ENCODE measurements around the gene CELA2A. TPM values are rescaled to one million over a fixed set of nuclear protein-coding genes. Genes with fewer than 3 reads are reported as not detected.
"Not testable (repeated sequence)": the region's sequence is repeated elsewhere in the genome, so short reads cannot be mapped to it uniquely, and the experiment has no call there.

The CELA2A gene
- total RNA-seq, 5 donors from 2014 or later (not counting 1 experiment from before 2014, with no cell fraction given): 1.3 to 1.8 (median 1.5) TPM; not detected in 2

- H3K4me1 ChIP-seq (ENCODE audit: control insufficient read depth in 1 of 2, extremely low read depth in 1 of 2, insufficient read depth in 2 of 2, low read length in 2 of 2); H3K4me3 ChIP-seq (ENCODE audit: control insufficient read depth in 1 of 2, extremely low read depth in 1 of 2, low read length in 1 of 2); H3K27me3 ChIP-seq (replicated peaks in 1 of 2; ENCODE audit: control insufficient read depth in 2 of 2, extremely low read depth in 1 of 2, insufficient read depth in 2 of 2, low read length in 1 of 2); CTCF ChIA-PET; H3K27ac ChIP-seq (ENCODE audit: low read length); H3K9me3 ChIP-seq; H3K27ac Mint-ChIP-seq; H3K4me1 Mint-ChIP-seq; H3K36me3 ChIP-seq (ENCODE audit: control insufficient read depth in 2 of 2, extremely low read depth in 1 of 2, insufficient read depth in 1 of 2, low read length in 1 of 2); H3K27me3 Mint-ChIP-seq; POLR2A ChIA-PET; H3K4me3 Mint-ChIP-seq; DNase-seq; H3K9me3 Mint-ChIP-seq; ATAC-seq (replicated peaks in 1 of 4): not testable (repeated sequence)
- whole genome bisulfite sequencing (ENCODE audit: insufficient coverage): no CpG with 5 or more reads among the region's 6 CpGs
- peaks cover 24% of the 10 kb centered on the region for H3K36me3 Mint-ChIP-seq
Observed at GRCh38 chr1:15484443-15484842, 27.9 kb downstream of the CELA2A start.

GRCh38 chr1:15485636-15486035 is 29.1 kb downstream of the CELA2A start:
- Mint-ChIP-seq H3K36me3 (peaks cover 29% of the 10 kb centered on the region), H3K27ac (no peak overlapping the region), H3K27me3 (no peaks in the 10 kb centered on the region), H3K4me1 (no peaks in the 10 kb centered on the region), H3K4me3 (no peak overlapping the region), H3K9me3 (no peaks in the 10 kb centered on the region)
- Histone ChIP-seq H3K9me3 (no peaks in the 10 kb centered on the region), H3K27ac (ENCODE audit: low read length) (no peak overlapping the region), H3K36me3 (ENCODE audit: control insufficient read depth in 2 of 2, extremely low read depth in 1 of 2, insufficient read depth in 1 of 2, low read length in 1 of 2) (no peaks in the 10 kb centered on the region), H3K4me1 (ENCODE audit: control insufficient read depth in 1 of 2, extremely low read depth in 1 of 2, insufficient read depth in 2 of 2, low read length in 2 of 2) (no peaks in the 10 kb centered on the region), H3K27me3 (replicated peaks in 1 of 2; ENCODE audit: control insufficient read depth in 2 of 2, extremely low read depth in 1 of 2, insufficient read depth in 2 of 2, low read length in 1 of 2) (no peaks in the 10 kb centered on the region), H3K4me3 (ENCODE audit: control insufficient read depth in 1 of 2, extremely low read depth in 1 of 2, low read length in 1 of 2) (no peak overlapping the region)
- DNase-seq (no peak), ATAC-seq (replicated peaks in 1 of 4) (no peak)
- POLR2A ChIA-PET: no interaction called here
- CTCF ChIA-PET: no interaction called here
- 92% methylated on average over 2 of the region's 6 CpGs for WGBS (ENCODE audit: insufficient coverage)

- POLR2A ChIA-PET, H3K9me3 ChIP-seq: not testable (repeated sequence)
Observed at GRCh38 chr1:15486844-15487610, 30.5 kb downstream of the CELA2A start.

GRCh38 chr1:15488371-15488770 is 31.8 kb downstream of the CELA2A start:
- Mint-ChIP-seq H3K36me3 (peaks cover 43% of the 10 kb centered on the region), H3K4me1 (peaks cover 0 to 3% (median 0%) of the 10 kb centered on the region in 3 donors)

More at GRCh38 chr1:15486844-15487610, 30.5 kb downstream of the CELA2A start:
- H3K9me3 Mint-ChIP-seq; DNase-seq; H3K27me3 ChIP-seq (replicated peaks in 1 of 2; ENCODE audit: control insufficient read depth in 2 of 2, extremely low read depth in 1 of 2, insufficient read depth in 2 of 2, low read length in 1 of 2); H3K4me1 Mint-ChIP-seq; CTCF ChIA-PET; H3K4me1 ChIP-seq (ENCODE audit: control insufficient read depth in 1 of 2, extremely low read depth in 1 of 2, insufficient read depth in 2 of 2, low read length in 2 of 2); H3K36me3 ChIP-seq (ENCODE audit: control insufficient read depth in 2 of 2, extremely low read depth in 1 of 2, insufficient read depth in 1 of 2, low read length in 1 of 2); H3K27ac Mint-ChIP-seq; H3K4me3 Mint-ChIP-seq; H3K27ac ChIP-seq (ENCODE audit: low read length); H3K4me3 ChIP-seq (ENCODE audit: control insufficient read depth in 1 of 2, extremely low read depth in 1 of 2, low read length in 1 of 2); ATAC-seq (replicated peaks in 1 of 4); H3K27me3 Mint-ChIP-seq: not testable (repeated sequence)
- peaks cover 33% of the 10 kb centered on the region for H3K36me3 Mint-ChIP-seq
- 100% methylated on average over 5 of the region's 17 CpGs for WGBS (ENCODE audit: insufficient coverage)

GRCh38 chr1:15489052-15489736 is 32.7 kb downstream of the CELA2A start:
- Histone ChIP-seq H3K4me3 (ENCODE audit: control insufficient read depth in 1 of 2, extremely low read depth in 1 of 2, low read length in 1 of 2) (no peak overlapping the region), H3K9me3 (no peaks in the 10 kb centered on the region), H3K27me3 (replicated peaks in 1 of 2; ENCODE audit: control insufficient read depth in 2 of 2, extremely low read depth in 1 of 2, insufficient read depth in 2 of 2, low read length in 1 of 2) (no peaks in the 10 kb centered on the region), H3K27ac (ENCODE audit: low read length) (no peak overlapping the region), H3K36me3 (ENCODE audit: control insufficient read depth in 2 of 2, extremely low read depth in 1 of 2, insufficient read depth in 1 of 2, low read length in 1 of 2) (peaks cover 5 to 12% of the 10 kb centered on the region in 2 donors), H3K4me1 (ENCODE audit: control insufficient read depth in 1 of 2, extremely low read depth in 1 of 2, insufficient read depth in 2 of 2, low read length in 2 of 2) (no peaks in the 10 kb centered on the region)
- no peak overlapping the region for H3K27ac Mint-ChIP-seq
- no peaks in the 10 kb centered on the region for H3K9me3 Mint-ChIP-seq
- H3K4me3 Mint-ChIP-seq: no peak overlapping the region
- no peaks in the 10 kb centered on the region for H3K27me3 Mint-ChIP-seq
- ChIA-PET POLR2A (no interaction called here), CTCF (no interaction called here)
- DNase-seq (no peak), ATAC-seq (replicated peaks in 1 of 4) (no peak)
- peaks cover 0 to 3% (median 0%) of the 10 kb centered on the region in 3 donors for H3K4me1 Mint-ChIP-seq
- WGBS (ENCODE audit: insufficient coverage): 86% methylated on average over 12 of the region's 13 CpGs
- peaks cover 46% of the 10 kb centered on the region for H3K36me3 Mint-ChIP-seq

More at GRCh38 chr1:15488371-15488770, 31.8 kb downstream of the CELA2A start:
- DNase-seq (no peak), ATAC-seq (replicated peaks in 1 of 4) (no peak)
- WGBS (ENCODE audit: insufficient coverage): 70% methylated on average over 2 of the region's 3 CpGs
- Mint-ChIP-seq H3K27ac (no peak overlapping the region), H3K4me3 (no peak overlapping the region), H3K27me3 (no peaks in the 10 kb centered on the region), H3K9me3 (no peaks in the 10 kb centered on the region)
- Histone ChIP-seq H3K9me3 (no peaks in the 10 kb centered on the region), H3K27ac (ENCODE audit: low read length) (no peak overlapping the region), H3K4me1 (ENCODE audit: control insufficient read depth in 1 of 2, extremely low read depth in 1 of 2, insufficient read depth in 2 of 2, low read length in 2 of 2) (no peaks in the 10 kb centered on the region), H3K27me3 (replicated peaks in 1 of 2; ENCODE audit: control insufficient read depth in 2 of 2, extremely low read depth in 1 of 2, insufficient read depth in 2 of 2, low read length in 1 of 2) (no peaks in the 10 kb centered on the region), H3K4me3 (ENCODE audit: control insufficient read depth in 1 of 2, extremely low read depth in 1 of 2, low read length in 1 of 2) (no peak overlapping the region), H3K36me3 (ENCODE audit: control insufficient read depth in 2 of 2, extremely low read depth in 1 of 2, insufficient read depth in 1 of 2, low read length in 1 of 2) (peaks cover 5 to 7% of the 10 kb centered on the region in 2 donors)
- ChIA-PET POLR2A (no interaction called here), CTCF (no interaction called here)

- peaks cover 9 to 18% of the 10 kb centered on the region in 2 donors for H3K36me3 ChIP-seq (ENCODE audit: control insufficient read depth in 2 of 2, extremely low read depth in 1 of 2, insufficient read depth in 1 of 2, low read length in 1 of 2)
- H3K9me3 Mint-ChIP-seq; H3K27ac ChIP-seq (ENCODE audit: low read length); H3K27ac Mint-ChIP-seq; POLR2A ChIA-PET; H3K4me3 ChIP-seq (ENCODE audit: control insufficient read depth in 1 of 2, extremely low read depth in 1 of 2, low read length in 1 of 2); H3K9me3 ChIP-seq; H3K4me1 ChIP-seq (ENCODE audit: control insufficient read depth in 1 of 2, extremely low read depth in 1 of 2, insufficient read depth in 2 of 2, low read length in 2 of 2); H3K27me3 Mint-ChIP-seq; DNase-seq; H3K27me3 ChIP-seq (replicated peaks in 1 of 2; ENCODE audit: control insufficient read depth in 2 of 2, extremely low read depth in 1 of 2, insufficient read depth in 2 of 2, low read length in 1 of 2); H3K4me1 Mint-ChIP-seq; H3K4me3 Mint-ChIP-seq; CTCF ChIA-PET: not testable (repeated sequence)
- 0% methylated on average over 1 of the region's 4 CpGs for WGBS (ENCODE audit: insufficient coverage)
- ATAC-seq (replicated peaks in 1 of 4): peak in 1 of 4 experiments; percentile 42
- peaks cover 53% of the 10 kb centered on the region for H3K36me3 Mint-ChIP-seq
Observed at GRCh38 chr1:15491010-15491409, 34.5 kb downstream of the CELA2A start.
